Bronchial epithelial cell (primary cell): Measurements from ENCODE around the gene TTLL13. TPM values are rescaled to one million over a fixed set of nuclear protein-coding genes. Genes with fewer than 3 reads are reported as not detected.
A peak's percentile ranks its signal among the peaks of the same experiment; 100 is the strongest.

Experiments
- DNase-seq: peaks from one replicate; pipeline ENCODE4 v3.0.0-alpha.2; 2010; ENCODE audit warnings: low read depth
- FAIRE-seq: peaks from 2 replicates; lab custom pipeline; 2011; peaks lifted over from hg19 to GRCh38; lab: Jason Lieb, UNC
- H3K27me3 ChIP-seq: 2 replicates; pipeline ENCODE4 v1.5.1; 2011; ENCODE audit warnings: low read length; ENCODE audit not compliant: control insufficient read depth, insufficient read depth
- H3K36me3 ChIP-seq: 2 replicates; pipeline ENCODE4 v1.5.1; 2011; ENCODE audit warnings: low read length; ENCODE audit not compliant: control insufficient read depth, insufficient read depth
- H3K4me3 ChIP-seq: 2 replicates; pipeline ENCODE4 v1.5.1; 2011; ENCODE audit warnings: mild to moderate bottlenecking, low read depth, low read length, control low read depth
- CTCF ChIP-seq: IDR thresholded peaks from 2 replicates; pipeline ENCODE4 v1.5.1; 2011; ENCODE audit warnings: mild to moderate bottlenecking, moderate library complexity, low read length, control low read depth, inconsistent platforms; ENCODE audit not compliant: insufficient read depth, severe bottlenecking
- total RNA-seq: library from RNA; depleted of rRNA; stranded (reverse); fragments of >200 nt; gene quantifications from 2 replicates; pipeline ENCODE4 v1.2.1, GENCODE V29; 2014

The TTLL13 gene
- total RNA-seq, 1 donor from 2014 or later: under 0.01 TPM

DNA sequence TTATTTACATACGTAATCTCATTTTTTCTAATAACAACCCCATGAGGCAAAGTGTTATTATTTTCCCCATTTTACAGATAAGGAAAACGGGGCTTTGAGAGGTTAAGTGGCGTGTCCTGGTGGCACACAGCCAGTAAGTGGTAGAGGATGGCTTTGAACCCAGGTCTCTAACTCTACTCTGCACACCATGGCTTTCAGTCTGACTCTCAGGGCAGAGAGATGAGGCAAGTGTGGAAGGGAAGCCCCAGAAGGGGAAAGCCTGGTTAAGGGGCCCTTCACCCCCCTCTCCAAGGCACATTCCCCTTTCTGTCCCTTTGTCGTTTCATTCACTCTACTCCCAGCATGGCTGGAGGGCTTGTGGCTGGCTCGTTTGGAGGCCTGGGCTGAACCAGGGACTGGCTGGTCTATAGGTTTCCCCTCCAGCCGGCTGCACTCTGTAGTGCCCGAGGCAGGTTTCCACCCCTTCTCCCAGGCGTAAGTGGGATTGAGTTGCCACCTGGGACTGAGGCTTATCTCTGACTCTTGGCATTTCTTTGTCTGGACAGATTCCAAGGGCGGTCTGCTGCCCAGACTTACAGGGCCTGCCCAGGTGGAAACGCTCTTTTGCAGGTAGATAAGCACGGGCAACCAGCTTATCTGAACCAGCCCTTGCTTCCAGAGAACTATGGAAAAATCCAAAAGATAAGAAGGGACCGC lies 36.1 kb upstream of the TTLL13 start:
- Histone ChIP-seq H3K27me3 (no peaks in the 10 kb centered on the region), H3K36me3 (peaks cover 18% of the 10 kb centered on the region), H3K4me3 (no peak overlapping the region)
- DNase-seq (peak; percentile 62), FAIRE-seq (no peak)
- no peak for TF ChIP-seq CTCF

- Histone ChIP-seq H3K4me3 (no peak overlapping the region), H3K36me3 (peaks cover 16% of the 10 kb centered on the region), H3K27me3 (no peaks in the 10 kb centered on the region)
- FAIRE-seq (no peak), DNase-seq (no peak)
- no peak for TF ChIP-seq CTCF
Observed at GRCh38 chr15:90213818-90214204, 35.5 kb upstream of the TTLL13 start.

DNA sequence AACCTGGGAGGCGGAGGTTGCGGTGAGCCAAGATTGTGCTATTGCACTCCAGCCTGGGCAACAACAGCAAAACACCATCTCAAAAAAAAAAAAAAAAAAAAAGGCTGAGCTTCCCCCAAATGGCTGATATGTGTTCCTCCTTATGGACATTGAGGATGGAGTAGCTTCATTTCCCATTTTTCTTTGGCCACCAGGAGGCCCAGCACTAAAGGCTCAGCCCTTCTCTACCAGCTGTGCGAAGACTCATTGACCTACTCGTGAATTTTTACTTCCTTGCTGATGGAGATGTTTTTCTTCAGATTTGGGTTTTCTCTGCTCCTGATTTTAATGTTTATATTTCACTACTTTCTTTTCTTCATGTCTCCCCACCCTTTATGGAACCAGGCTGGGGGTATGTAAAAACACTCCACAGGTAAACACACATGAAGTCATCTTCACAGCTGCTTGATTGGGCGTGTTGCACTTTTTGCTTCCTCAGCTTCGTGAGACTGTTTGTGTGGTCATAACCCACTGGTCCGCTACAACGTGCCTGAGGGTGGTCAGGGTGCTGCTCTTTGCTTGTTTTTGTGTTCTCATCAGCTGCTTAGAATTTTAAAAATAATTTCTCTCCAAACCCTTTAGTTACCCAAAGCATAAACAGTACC lies 34.7 kb upstream of the TTLL13 start:
- DNase-seq: no peak
- H3K36me3 ChIP-seq: peaks cover 21% of the 10 kb centered on the region
- no peak for FAIRE-seq
- peak; percentile 53 for TF ChIP-seq CTCF
- no peaks in the 10 kb centered on the region for H3K27me3 ChIP-seq
- no peak overlapping the region for H3K4me3 ChIP-seq

- TF ChIP-seq CTCF: no peak
- Histone ChIP-seq H3K27me3 (no peaks in the 10 kb centered on the region), H3K36me3 (peaks cover 35% of the 10 kb centered on the region), H3K4me3 (no peak overlapping the region)
- FAIRE-seq: no peak
- DNase-seq: no peak
Observed at GRCh38 chr15:90217671-90218394, 31.5 kb upstream of the TTLL13 start.

DNA sequence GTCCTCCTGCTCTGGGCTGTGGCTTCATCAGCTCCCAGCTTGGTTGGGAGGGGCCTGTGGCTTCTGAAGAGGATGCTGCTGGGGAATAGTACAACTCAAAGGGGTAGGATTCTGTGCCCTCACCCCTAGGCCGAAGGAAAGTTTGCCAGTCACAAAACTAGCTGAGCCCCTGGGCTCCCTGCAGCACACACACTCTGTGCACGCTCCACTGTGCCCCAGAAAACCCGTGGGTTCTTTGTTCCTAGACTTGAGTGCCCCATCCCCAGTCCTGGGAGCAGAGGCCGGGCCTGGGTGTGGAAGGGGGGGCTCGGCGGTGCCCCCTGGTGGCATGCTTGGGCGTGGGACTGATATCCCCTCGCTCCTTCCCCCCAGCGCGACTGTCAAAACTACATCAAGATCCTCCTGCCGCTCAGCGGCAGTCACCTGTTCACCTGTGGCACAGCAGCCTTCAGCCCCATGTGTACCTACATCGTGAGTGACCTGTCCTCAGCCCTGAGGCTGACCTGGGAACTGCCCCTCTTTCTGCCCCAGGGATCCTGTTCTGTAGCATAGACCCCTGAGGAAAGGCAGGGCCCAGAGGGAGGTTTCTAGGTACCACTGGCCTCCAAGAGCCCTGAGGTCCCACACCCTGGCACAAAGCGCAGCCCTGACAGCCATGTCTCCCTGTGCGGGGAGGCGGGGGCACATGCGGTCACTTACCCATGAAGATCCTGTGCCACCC lies 29.8 kb upstream of the TTLL13 start:
- DNase-seq (no peak), FAIRE-seq (no peak)
- no peaks in the 10 kb centered on the region for H3K27me3 ChIP-seq
- peaks cover 50% of the 10 kb centered on the region for H3K36me3 ChIP-seq
- no peak overlapping the region for H3K4me3 ChIP-seq
- peak; percentile 72 for TF ChIP-seq CTCF
